ENCODE measurements around the gene HJURP. TPM values are rescaled to one million over a fixed set of nuclear protein-coding genes. Genes with fewer than 3 reads are reported as not detected.

Gene HJURP
- total RNA-seq, 4 donors from 2014 or later = under 0.01 to 0.23 (median 0.19) TPM; not detected in 1

DNA sequence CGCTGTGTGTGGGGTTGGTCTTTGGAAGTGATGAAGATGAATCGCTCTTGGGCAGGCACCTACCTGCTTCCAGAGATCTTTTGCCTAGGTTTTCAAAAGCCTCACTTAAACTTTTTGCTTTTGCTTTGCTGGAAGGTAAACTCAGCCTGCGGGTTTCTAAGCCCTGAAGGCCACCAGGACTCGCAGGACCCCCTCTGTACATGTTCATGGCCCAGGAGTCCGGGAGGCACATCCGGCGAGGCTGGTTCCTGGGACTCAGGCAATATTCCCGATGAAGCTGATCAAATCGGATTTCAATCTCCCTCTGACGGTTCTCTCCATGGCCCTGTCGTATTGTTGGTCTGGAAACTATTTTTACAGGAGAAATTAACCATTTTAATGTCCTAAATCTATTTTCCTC, 13.2 kb downstream of the HJURP start:
- WGBS = 92% methylated on average over 11 of the region's 11 CpGs
- H3K4me3 ChIP-seq = no peak overlapping the region
- no peak for DNase-seq (ENCODE audit: extremely low spot score)
- H3K9me3 ChIP-seq = no peaks in the 10 kb centered on the region
- no peak for TF ChIP-seq POLR2A (IDR thresholded peaks at IDR 0.05; ENCODE audit: low read depth)
- TF ChIP-seq, protein P1, sequence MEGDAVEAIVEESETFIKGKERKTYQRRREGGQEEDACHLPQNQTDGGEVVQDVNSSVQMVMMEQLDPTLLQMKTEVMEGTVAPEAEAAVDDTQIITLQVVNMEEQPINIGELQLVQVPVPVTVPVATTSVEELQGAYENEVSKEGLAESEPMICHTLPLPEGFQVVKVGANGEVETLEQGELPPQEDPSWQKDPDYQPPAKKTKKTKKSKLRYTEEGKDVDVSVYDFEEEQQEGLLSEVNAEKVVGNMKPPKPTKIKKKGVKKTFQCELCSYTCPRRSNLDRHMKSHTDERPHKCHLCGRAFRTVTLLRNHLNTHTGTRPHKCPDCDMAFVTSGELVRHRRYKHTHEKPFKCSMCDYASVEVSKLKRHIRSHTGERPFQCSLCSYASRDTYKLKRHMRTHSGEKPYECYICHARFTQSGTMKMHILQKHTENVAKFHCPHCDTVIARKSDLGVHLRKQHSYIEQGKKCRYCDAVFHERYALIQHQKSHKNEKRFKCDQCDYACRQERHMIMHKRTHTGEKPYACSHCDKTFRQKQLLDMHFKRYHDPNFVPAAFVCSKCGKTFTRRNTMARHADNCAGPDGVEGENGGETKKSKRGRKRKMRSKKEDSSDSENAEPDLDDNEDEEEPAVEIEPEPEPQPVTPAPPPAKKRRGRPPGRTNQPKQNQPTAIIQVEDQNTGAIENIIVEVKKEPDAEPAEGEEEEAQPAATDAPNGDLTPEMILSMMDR (IDR thresholded peaks at IDR 0.05) = no peak
- no peak for TF ChIP-seq POLR2AphosphoS5 (IDR thresholded peaks at IDR 0.05)
- TF ChIP-seq EP300 (IDR thresholded peaks at IDR 0.05) = no peak
- no peaks in the 10 kb centered on the region for H3K27me3 ChIP-seq
- no peaks in the 10 kb centered on the region for H3K4me1 ChIP-seq
- intact Hi-C loops (cut with DNase I) = no loop called here
- H3K36me3 ChIP-seq = no peaks in the 10 kb centered on the region
- H3K27ac ChIP-seq (replicated peaks in 1 of 4) = no peak overlapping the region

DNA sequence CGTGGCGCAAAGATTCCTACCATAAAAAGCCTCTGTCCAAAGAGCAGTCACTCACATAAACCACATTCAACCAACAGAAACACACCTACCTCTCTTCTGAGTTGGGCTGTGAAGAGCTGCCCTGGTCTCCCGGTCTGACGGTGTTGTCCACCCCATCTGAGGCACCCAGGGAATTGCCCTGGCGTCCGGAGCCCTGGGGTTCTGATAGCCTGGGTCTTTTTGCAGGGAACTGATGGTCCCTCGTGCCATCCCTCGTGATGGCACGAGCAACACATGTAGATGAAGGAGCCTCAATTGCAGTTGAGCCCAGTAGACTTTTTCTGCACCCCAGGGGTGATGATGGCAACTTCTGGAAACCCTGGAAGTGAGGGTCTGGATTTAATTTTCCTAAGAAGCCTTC, 13.8 kb downstream of the HJURP start:
- Histone ChIP-seq H3K4me1 (no peaks in the 10 kb centered on the region), H3K4me3 (no peak overlapping the region), H3K36me3 (no peaks in the 10 kb centered on the region), H3K27ac (replicated peaks in 1 of 4) (no peak overlapping the region), H3K9me3 (no peaks in the 10 kb centered on the region), H3K27me3 (no peaks in the 10 kb centered on the region)
- TF ChIP-seq, protein P1 (IDR thresholded peaks at IDR 0.05) = no peak
- TF ChIP-seq POLR2A (IDR thresholded peaks at IDR 0.05; ENCODE audit: low read depth) = no peak
- TF ChIP-seq EP300 (IDR thresholded peaks at IDR 0.05) = no peak
- TF ChIP-seq POLR2AphosphoS5 (IDR thresholded peaks at IDR 0.05) = no peak
- no peak for DNase-seq (ENCODE audit: extremely low spot score)
- WGBS = 97% methylated on average over 9 of the region's 9 CpGs
- intact Hi-C loops (cut with DNase I) = no loop called here

GRCh38 chr2:233839447-233839820, 14.9 kb downstream of the HJURP start:
- intact Hi-C loops (cut with DNase I) = no loop called here
- TF ChIP-seq EP300 (IDR thresholded peaks at IDR 0.05) = no peak
- no peak for TF ChIP-seq POLR2A (IDR thresholded peaks at IDR 0.05; ENCODE audit: low read depth)
- no peak for TF ChIP-seq POLR2AphosphoS5 (IDR thresholded peaks at IDR 0.05)
- TF ChIP-seq, protein P1 (IDR thresholded peaks at IDR 0.05) = no peak
- Histone ChIP-seq H3K4me3 (no peak overlapping the region), H3K4me1 (no peaks in the 10 kb centered on the region), H3K27ac (replicated peaks in 1 of 4) (no peak overlapping the region), H3K36me3 (no peaks in the 10 kb centered on the region), H3K9me3 (no peaks in the 10 kb centered on the region), H3K27me3 (no peaks in the 10 kb centered on the region)
- no peak for DNase-seq (ENCODE audit: extremely low spot score)
- 98% methylated on average over 10 of the region's 10 CpGs for WGBS

- Histone ChIP-seq H3K4me3 (no peak overlapping the region), H3K27me3 (no peaks in the 10 kb centered on the region), H3K9me3 (no peaks in the 10 kb centered on the region), H3K27ac (replicated peaks in 1 of 4) (no peak overlapping the region), H3K4me1 (no peaks in the 10 kb centered on the region), H3K36me3 (no peaks in the 10 kb centered on the region)
- DNase-seq (ENCODE audit: extremely low spot score) = no peak
- WGBS = 95% methylated on average over 10 of the region's 12 CpGs
- intact Hi-C loops (cut with DNase I) = no loop called here
- TF ChIP-seq POLR2A (IDR thresholded peaks at IDR 0.05; ENCODE audit: low read depth) (no peak), POLR2AphosphoS5 (IDR thresholded peaks at IDR 0.05) (no peak), EP300 (IDR thresholded peaks at IDR 0.05) (no peak)
- TF ChIP-seq, protein P1 (IDR thresholded peaks at IDR 0.05) = no peak
These were observed 15.4 kb downstream of the HJURP start for GRCh38 chr2:233838726-233839446.

DNA sequence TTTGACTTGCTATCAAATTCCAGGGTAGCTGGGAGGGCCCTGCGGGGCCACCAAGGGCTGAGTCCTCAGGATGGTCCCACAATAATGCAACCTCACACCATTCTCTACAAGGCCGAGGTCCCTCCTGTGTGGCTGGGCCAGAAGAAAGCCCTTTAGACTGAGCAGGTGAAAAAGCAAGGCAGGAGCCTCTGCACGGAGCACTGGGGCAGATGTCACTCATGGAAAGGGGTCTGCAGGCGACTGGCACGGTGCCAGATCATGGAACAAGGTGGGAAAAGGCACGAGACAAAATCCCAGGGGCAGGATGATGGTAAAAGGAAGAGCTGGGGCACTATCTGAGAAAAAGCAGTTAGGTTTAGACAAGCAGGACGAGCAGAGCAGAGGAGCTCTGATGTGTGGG, 16.1 kb downstream of the HJURP start:
- 70% methylated on average over 7 of the region's 7 CpGs for WGBS
- TF ChIP-seq, protein P1 (IDR thresholded peaks at IDR 0.05) = no peak
- no peak for TF ChIP-seq POLR2A (IDR thresholded peaks at IDR 0.05; ENCODE audit: low read depth)
- no peak for TF ChIP-seq POLR2AphosphoS5 (IDR thresholded peaks at IDR 0.05)
- no peak for TF ChIP-seq EP300 (IDR thresholded peaks at IDR 0.05)
- peaks cover 0 to under 1% (median 0%) of the 10 kb centered on the region in 4 donors for H3K4me1 ChIP-seq
- intact Hi-C loops (cut with DNase I) = no loop called here
- no peak for DNase-seq (ENCODE audit: extremely low spot score)
- H3K9me3 ChIP-seq = no peaks in the 10 kb centered on the region
- H3K36me3 ChIP-seq = no peaks in the 10 kb centered on the region
- no peak overlapping the region for H3K27ac ChIP-seq (replicated peaks in 1 of 4)
- no peaks in the 10 kb centered on the region for H3K27me3 ChIP-seq
- H3K4me3 ChIP-seq = no peak overlapping the region

Measured in esophagus muscularis mucosa (tissue), 4 donors.